Smooth muscle cell (in vitro differentiated cells): ENCODE results near the gene SSBP2. TPM values are rescaled to one million over a fixed set of nuclear protein-coding genes. Genes with fewer than 3 reads are reported as not detected.

Experiments
- DNase-seq: peaks from one replicate; lab custom pipeline; 2025; ENCODE audit not compliant: unreplicated experiment; lab: John Stamatoyannopoulos, UW
- H2AFZ ChIP-seq: fragments of 200-600 bp; sonication (generic); 2 replicates; pipeline ENCODE4 v1.6.0; 2016; ENCODE audit warnings: antibody characterized with exemption, low read depth, mild to moderate bottlenecking
- H3F3A ChIP-seq: fragments of 200-600 bp; sonication (generic); 2 replicates; pipeline ENCODE4 v1.6.0; 2017; ENCODE audit warnings: antibody characterized with exemption, low read depth
- H3K27ac ChIP-seq: fragments of 200-600 bp; sonication (generic); 2 replicates; pipeline ENCODE4 v1.5.1; 2016; ENCODE audit warnings: low read depth, mild to moderate bottlenecking
- H3K27me3 ChIP-seq: fragments of 200-600 bp; sonication (generic); 2 replicates; pipeline ENCODE4 v1.6.1; 2016; ENCODE audit warnings: low read depth, mild to moderate bottlenecking
- H3K36me3 ChIP-seq: fragments of 200-600 bp; sonication (generic); 2 replicates; pipeline ENCODE4 v1.5.1; 2016; ENCODE audit warnings: low read depth
- H3K4me1 ChIP-seq: fragments of 200-600 bp; sonication (generic); 2 replicates; pipeline ENCODE4 v1.5.1; 2016; ENCODE audit warnings: low read depth
- H3K4me2 ChIP-seq: fragments of 200-600 bp; sonication (generic); 2 replicates; pipeline ENCODE4 v1.6.0; 2016; ENCODE audit warnings: mild to moderate bottlenecking
- H3K4me3 ChIP-seq: fragments of 200-600 bp; sonication (generic); 2 replicates; pipeline ENCODE4 v1.5.1; 2016; ENCODE audit warnings: mild to moderate bottlenecking
- H3K79me2 ChIP-seq: fragments of 200-600 bp; sonication (generic); 2 replicates; pipeline ENCODE4 v1.6.0; 2016; ENCODE audit warnings: low read depth, mild to moderate bottlenecking
- H3K9ac ChIP-seq: fragments of 200-600 bp; sonication (generic); 2 replicates; pipeline ENCODE4 v1.6.0; 2016; ENCODE audit warnings: low read depth
- H3K9me3 ChIP-seq: fragments of 200-600 bp; sonication (generic); replicated peaks from 2 replicates; pipeline ENCODE4 v1.5.1; 2016; ENCODE audit warnings: low read depth
- H4K20me1 ChIP-seq: fragments of 200-600 bp; sonication (generic); 2 replicates; pipeline ENCODE4 v1.6.0; 2016; ENCODE audit warnings: low read depth
- CTCF ChIP-seq: fragments of 200-600 bp; sonication (generic); IDR thresholded peaks from 2 replicates; pipeline ENCODE4 v1.5.1; 2017; ENCODE audit warnings: borderline replicate concordance, mild to moderate bottlenecking, antibody characterized with exemption; ENCODE audit not compliant: insufficient read depth, poor library complexity, severe bottlenecking
- WGBS: methylation state at CpG from one replicate; pipeline ENCODE4 v1.1.7; 2016; ENCODE audit warnings: low lambda C conversion rate; 5-methylcytosine and 5-hydroxymethylcytosine counted together
- polyA plus RNA-seq: library from polyadenylated mRNA; unstranded; fragments of >200 nt; fragmentation: Nextera tagmentation; extraction: Ambion mirVana; gene quantifications from 2 replicates; pipeline ENCODE4 v1.2.1, GENCODE V29; 2016
- total RNA-seq: library from RNA; depleted of rRNA; stranded (reverse); fragments of >200 nt; gene quantifications from 2 replicates; pipeline ENCODE4 v1.2.3, GENCODE V29; 2014

Gene SSBP2
- total and polyA plus RNA-seq, 2 experiments from 2014 or later = 44.0 to 48.0 TPM

DNA sequence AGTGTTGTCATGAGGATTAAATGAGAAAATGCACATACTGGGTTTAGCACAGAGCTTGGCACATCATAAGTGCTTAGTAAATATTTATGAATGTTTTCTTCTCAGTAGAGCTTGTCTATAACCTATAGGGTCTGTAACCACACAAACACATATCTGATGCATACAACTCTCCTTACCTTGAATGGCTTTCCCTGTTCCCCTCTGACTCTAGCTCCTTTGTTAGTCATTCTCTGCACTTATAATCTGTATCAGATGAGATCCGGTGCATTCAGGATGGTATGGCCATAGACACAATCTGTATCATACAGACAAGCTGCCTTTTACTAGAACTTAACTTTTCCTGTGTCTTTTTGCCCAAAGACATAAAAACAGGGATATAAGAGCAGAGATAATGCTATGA, 11.1 kb upstream of the SSBP2 start:
- no peak overlapping the region for H3K4me2 ChIP-seq
- H2AFZ ChIP-seq = no peak overlapping the region
- no peak for DNase-seq
- H3K9me3 ChIP-seq = no peaks in the 10 kb centered on the region
- H3K27ac ChIP-seq = no peak overlapping the region
- H3F3A ChIP-seq = no peaks in the 10 kb centered on the region
- no peaks in the 10 kb centered on the region for H3K4me1 ChIP-seq
- H3K4me3 ChIP-seq = no peak overlapping the region
- no peaks in the 10 kb centered on the region for H3K27me3 ChIP-seq
- H3K9ac ChIP-seq = no peak overlapping the region
- no peaks in the 10 kb centered on the region for H3K79me2 ChIP-seq
- 74% methylated on average over 1 of the region's 1 CpG for WGBS
- H3K36me3 ChIP-seq = no peaks in the 10 kb centered on the region
- TF ChIP-seq CTCF = no peak
- no peaks in the 10 kb centered on the region for H4K20me1 ChIP-seq

GRCh38 chr5:81761270-81761669, 10.4 kb upstream of the SSBP2 start:
- no peaks in the 10 kb centered on the region for H3K79me2 ChIP-seq
- H3K4me3 ChIP-seq = no peak overlapping the region
- no peaks in the 10 kb centered on the region for H3F3A ChIP-seq
- no peak overlapping the region for H3K27ac ChIP-seq
- 57% methylated on average over 2 of the region's 2 CpGs for WGBS
- H3K36me3 ChIP-seq = no peaks in the 10 kb centered on the region
- H2AFZ ChIP-seq = no peak overlapping the region
- H3K9me3 ChIP-seq = no peaks in the 10 kb centered on the region
- H3K27me3 ChIP-seq = no peaks in the 10 kb centered on the region
- H3K9ac ChIP-seq = no peak overlapping the region
- H3K4me1 ChIP-seq = peaks cover 2% of the 10 kb centered on the region
- no peak for TF ChIP-seq CTCF
- DNase-seq = no peak
- no peaks in the 10 kb centered on the region for H4K20me1 ChIP-seq
- H3K4me2 ChIP-seq = no peak overlapping the region

GRCh38 chr5:81760521-81760920, 9.6 kb upstream of the SSBP2 start:
- Histone ChIP-seq H3F3A (peaks cover 4% of the 10 kb centered on the region), H3K4me3 (no peak overlapping the region), H3K36me3 (no peaks in the 10 kb centered on the region), H3K4me2 (no peak overlapping the region), H3K27me3 (no peaks in the 10 kb centered on the region), H2AFZ (no peak overlapping the region), H3K4me1 (peaks cover 10% of the 10 kb centered on the region), H3K9me3 (no peaks in the 10 kb centered on the region), H3K27ac (no peak overlapping the region), H3K79me2 (no peaks in the 10 kb centered on the region), H4K20me1 (no peaks in the 10 kb centered on the region), H3K9ac (no peak overlapping the region)
- TF ChIP-seq CTCF = no peak
- 57% methylated on average over 4 of the region's 4 CpGs for WGBS
- DNase-seq = no peak

GRCh38 chr5:81759632-81760005, 8.7 kb upstream of the SSBP2 start:
- Histone ChIP-seq H3K4me3 (no peak overlapping the region), H3K27ac (no peak overlapping the region), H4K20me1 (no peaks in the 10 kb centered on the region), H3F3A (peaks cover 4% of the 10 kb centered on the region), H3K4me2 (no peak overlapping the region), H3K9me3 (no peaks in the 10 kb centered on the region), H3K36me3 (no peaks in the 10 kb centered on the region), H3K79me2 (no peaks in the 10 kb centered on the region), H2AFZ (no peak overlapping the region), H3K27me3 (no peaks in the 10 kb centered on the region), H3K9ac (no peak overlapping the region), H3K4me1 (peaks cover 19% of the 10 kb centered on the region)
- DNase-seq = no peak
- no peak for TF ChIP-seq CTCF
- 74% methylated on average over 6 of the region's 6 CpGs for WGBS
